Esophagus mucosa (tissue), 1 donor: ENCODE data around the gene TPH2. TPM values are rescaled to one million over a fixed set of nuclear protein-coding genes. Genes with fewer than 3 reads are reported as not detected.

ENCODE experiments used
- ATAC-seq: fragments of 200-7000 bp; cut with Tn5 transposase; one replicate; pipeline ENCODE4 v1.9.1; 2020
- total RNA-seq: library from RNA; stranded (reverse); gene quantifications from one replicate; pipeline ENCODE4 v1.2.4, GENCODE V29; 2023
- donor health status: DM: yes; HTN: yes; CAD: no.

The TPH2 gene
- total RNA-seq, 1 donor from 2014 or later = not detected

DNA sequence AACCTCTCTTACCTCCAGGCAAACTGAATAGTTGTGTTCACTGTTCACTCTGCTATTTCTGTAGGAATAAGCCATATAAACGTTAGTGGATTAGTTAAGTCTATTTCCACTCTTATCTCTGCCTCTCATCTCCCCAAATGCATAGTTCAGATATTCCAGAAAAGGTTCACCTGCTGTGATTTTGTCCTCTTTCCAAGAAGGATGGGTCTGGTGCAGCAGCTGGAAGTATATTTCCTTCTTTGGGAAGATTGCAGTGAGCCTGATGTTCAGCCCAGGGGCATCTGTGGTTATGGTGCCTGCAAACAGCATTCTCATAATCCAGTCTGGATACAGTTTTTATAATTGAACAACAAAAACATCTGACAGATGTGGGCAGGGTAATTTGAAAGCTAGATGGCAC, 97.7 kb downstream of the TPH2 start:
- ATAC-seq = no peak

DNA sequence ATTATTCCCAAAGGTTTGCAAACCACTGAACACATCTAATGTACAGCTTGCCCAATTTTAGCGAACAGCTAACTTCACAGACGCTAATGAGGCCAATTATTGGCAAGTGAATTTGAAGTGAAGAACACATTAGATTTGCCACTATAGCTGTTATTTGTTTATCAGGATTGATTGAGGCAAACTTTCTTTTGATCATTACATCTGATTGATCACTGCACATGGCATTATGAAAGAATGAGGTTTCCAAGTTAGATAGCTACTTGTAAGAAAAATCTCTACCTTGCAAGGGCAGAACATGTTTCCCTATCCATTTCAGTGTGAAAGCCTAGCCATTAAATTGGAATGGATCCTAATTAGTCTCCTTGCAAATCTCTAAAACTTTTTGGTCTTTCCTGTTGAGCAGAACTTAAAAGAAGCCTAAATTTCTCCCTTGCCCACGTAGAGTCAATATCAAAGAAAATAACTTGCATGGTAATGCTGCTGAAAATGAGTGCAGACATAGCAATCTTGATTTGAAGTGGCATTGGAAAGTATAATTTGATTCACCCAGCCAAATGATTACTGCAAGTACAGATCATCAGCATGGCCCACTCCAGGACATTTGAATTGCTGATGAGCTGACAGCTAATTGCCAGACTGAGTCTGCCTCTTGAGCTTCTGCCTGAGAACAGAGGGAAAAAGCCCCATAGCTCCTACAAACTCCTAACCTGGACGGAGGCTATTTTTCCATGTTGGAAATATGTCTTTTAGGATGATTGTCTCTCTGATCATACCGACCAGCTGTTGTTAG, 98.6 kb downstream of the TPH2 start:
- ATAC-seq = no peak

DNA sequence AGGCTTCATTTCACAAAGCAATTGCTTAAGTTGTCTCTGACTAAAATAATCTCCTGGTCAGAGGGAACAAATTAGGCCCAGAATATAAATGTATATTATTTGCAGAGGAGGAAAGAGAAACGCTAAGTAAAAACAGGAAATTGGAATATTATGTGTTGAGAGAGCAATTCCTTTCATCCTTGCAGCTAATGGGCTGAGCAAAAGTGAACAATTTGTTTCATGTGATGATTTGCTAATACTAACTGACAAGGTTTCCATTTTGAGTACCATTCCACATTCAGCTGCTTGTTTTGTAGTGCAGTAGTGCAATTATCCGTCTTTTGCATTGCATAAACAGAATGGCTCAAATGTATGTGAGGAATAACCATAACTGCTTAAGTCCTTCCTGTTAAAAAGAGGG, 103.2 kb downstream of the TPH2 start:
- ATAC-seq = no peak

DNA sequence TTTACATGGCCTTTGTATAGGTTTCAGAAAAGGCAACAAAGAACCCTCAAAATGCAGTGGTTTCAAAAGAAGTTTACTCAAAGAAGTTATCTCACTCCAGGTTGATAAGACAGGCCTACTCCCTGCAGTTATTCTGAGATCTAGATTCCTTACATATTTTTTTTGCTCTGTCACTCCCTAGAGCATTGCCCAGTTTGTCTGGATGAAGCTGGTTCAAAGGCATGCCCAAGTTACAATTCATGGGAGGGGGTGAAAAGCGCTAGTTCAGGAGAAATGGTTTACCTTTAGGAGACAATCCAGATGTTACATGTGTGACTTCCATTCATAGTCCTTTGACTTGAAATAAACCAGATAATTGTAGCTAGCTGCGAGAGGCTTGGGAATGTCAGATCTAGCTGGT, 115.0 kb downstream of the TPH2 start:
- ATAC-seq = no peak

DNA sequence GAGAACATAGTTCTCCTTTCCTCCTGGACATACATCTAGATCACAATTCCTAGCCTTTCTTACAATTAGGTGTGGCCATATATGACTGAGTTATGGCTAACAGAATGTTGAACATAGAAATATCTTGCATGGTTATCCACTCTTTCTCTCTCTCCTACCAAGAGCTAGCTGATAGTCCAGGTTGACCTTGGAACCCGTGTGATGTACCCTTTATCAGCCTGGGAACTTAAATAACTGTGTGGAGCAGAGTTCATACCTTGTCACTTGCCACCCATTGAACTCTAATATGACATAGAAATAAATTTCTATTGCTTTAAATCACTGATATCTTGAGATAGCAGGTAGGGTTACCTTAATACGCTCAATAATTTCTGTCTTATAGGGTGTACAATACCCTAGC, 115.9 kb downstream of the TPH2 start:
- no peak for ATAC-seq

DNA sequence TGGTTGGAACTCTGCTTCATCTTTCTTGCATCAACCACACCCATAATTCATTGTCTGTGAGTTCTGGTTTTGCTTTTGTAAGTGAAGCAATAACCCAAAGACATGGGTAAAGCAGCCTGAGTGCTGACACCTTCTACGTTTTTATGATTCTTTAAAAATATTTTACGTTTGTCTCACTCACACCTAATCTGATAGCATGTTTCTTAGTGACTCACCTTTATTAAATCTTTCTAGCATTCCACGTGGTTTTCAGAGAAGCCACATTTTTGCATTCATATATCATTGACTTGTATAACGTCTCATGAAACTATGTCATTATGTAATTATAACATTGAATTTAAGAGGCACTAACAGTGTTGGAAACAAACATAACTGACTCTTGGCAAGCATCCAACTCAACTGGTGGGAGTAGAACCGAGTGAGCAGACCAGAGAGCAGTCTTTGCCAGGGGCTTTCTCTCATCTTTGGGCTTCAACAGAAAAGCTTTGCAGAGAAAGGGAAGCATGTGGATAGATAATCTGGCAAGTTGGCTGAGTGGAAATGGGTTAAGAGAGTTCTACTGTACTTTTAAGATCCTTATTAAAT, 118.8 kb downstream of the TPH2 start:
- ATAC-seq = no peak

DNA sequence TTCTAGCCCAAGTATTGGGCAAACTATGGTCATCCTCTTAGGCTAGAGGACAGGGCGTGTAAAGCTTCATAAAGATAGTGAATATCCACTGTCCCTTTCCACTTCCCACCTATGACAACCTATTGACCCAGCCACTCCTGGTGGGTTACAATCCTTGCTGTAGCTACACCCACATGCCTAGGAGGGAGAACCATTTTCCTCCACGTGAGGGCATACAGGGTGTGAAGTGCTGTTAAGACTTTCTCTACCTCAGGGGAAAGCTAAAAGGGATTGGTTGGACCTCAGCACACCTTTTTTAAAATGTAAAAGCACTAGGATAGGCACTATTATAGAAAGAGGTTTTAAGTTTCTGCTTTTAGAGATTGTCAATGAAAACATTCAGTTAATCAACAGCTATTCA, 124.4 kb downstream of the TPH2 start:
- no peak for ATAC-seq

DNA sequence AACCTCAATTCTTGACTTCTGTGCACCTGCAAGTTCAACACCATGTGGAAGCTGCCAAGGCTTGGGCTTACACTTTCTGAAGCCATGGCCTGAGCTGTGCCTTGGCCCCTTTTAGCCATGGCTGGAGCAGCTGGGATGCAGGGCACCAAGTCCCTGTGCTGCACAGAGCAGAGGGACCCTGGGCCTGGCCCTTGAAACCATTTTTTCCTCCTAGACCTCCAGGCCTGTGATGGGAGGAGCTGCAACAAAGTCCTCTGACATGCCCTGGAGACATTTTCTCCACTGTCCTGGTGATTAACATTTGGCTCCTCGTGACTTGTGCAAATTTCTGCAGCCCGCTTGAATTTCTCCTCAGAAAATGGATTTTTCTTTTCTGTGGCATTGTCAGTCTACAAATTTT, 132.4 kb downstream of the TPH2 start:
- no peak for ATAC-seq

DNA sequence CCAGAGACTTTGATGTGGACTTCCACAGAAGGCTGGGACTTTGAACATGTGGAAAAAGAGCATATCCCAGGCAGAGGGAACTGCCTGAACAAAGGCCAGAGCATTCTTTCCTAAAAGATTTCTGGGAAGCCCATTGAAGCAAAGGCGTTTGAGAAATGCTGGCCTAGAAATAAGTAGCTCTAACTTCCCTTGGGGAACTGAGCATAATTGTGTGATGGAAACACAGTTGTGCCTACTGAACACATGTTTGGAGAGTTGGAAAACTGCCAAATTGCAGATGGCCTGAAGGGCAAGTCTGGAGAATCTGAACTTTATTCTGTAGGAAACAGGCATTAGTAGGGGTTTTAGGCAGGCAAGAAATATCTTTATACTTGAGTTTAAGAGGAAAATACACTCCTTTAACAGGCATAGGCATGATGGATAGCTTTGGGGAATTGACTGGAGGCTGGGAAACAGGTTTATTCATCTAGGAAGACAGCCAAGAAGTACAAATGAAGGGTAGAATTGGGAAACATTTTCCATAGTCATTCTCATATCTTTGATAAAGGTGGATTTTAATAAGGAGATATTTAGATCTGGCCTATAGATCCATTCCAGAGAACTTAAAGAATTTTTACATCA, 134.1 kb downstream of the TPH2 start:
- ATAC-seq = no peak

DNA sequence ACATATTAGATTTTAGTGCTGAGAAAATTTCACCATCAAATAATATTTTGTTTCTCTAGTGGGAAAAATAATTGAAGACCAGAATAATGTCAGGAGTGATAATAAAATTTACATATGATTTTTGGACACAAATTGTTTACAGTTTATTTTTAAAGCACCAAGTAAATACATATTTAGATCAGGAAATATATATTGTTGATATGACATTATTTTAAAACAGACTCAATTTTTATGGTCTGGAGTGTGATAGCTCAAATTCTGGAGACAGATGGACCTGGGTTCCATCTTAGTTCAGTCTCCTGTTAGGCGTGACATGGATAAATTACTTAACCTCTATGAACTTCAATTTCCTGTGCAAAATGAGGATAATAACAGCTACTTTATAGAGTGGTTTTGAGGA, 135.4 kb downstream of the TPH2 start:
- ATAC-seq = no peak

DNA sequence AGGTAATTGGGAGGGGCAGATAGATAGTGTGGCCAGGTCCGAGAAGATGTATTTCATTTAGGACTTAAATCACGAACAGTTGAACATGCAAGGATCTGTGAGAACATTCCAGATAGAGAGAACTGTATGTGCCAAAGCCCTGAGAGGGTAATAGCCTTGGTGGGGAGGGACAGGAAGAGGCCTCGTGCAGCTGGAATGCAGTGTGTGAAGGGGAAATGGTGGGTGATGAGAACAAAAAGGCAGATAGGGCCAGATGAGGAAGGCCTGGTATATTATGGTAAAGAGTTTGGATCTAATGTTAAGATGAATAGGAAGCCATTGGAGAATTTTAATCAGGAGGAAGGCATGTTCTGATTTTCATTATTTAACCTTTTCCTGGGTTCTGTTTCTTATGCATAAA, 136.3 kb downstream of the TPH2 start:
- ATAC-seq = no peak

DNA sequence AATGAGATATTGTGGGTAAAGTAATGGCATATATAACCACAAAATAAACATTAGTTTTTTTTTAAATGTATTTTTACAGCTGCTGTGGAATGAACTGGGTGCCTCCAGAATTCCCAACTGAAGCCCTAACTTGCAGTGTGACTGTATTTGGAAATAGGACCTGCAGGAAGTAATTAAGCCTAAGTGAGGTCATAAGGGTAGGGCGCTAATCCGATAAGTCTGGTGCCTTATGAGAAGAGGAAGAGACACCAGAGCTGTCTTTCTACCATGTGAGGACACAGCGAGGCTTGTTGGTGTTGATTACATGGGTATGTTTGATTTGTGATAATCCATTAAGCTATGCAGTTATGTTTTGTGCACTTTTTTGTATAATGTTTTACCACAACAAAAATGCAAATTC, 136.8 kb downstream of the TPH2 start:
- ATAC-seq = peak; percentile 92

DNA sequence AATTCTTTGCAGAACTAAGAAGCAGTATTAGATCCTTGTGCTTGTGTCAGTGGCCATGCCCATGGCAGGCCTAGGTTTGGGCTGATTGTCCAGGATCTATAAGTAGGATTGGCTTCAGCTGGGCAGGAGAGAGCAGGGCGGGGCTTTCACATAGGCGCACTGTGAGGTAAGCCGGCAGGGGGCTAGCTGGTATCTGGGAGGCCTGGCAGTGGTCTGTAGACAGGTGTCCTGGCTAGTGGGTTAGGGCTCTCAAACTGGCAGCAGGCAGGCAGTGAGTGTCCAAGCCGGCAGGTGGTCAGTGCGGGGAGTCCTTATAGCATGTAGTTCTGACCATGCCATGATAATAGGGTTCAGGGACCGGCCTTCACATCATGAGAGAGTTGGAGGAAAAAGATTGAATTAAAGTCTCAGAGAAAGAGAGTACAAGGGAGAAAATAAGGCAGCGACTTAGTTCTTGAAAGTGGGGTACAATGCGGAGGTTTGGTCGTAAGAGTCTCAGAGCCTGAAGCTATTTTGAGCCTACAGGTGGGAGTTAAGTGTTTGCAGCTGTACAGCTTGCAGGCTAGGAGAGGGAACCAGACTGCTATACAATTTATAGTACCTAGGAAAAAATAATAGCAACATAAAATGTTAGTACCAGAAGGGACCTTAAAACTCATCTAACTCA, 137.4 kb downstream of the TPH2 start:
- ATAC-seq = no peak

DNA sequence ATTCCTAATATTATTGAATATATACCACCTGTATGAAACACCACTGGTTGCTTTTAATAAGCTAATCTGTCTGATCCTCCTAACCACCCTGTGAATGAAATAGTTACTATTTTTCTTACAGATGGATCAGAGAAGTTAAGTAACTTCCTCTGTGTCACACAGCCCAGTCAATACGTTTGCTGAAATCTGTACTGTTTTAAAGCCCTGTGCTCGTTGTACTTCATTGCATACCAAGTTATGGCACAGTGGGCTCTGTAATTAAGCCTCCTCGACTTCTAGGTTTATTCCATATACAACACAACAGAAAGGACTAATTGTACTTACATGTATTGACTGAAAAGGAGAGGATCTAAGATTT, 137.9 kb downstream of the TPH2 start:
- no peak for ATAC-seq

DNA sequence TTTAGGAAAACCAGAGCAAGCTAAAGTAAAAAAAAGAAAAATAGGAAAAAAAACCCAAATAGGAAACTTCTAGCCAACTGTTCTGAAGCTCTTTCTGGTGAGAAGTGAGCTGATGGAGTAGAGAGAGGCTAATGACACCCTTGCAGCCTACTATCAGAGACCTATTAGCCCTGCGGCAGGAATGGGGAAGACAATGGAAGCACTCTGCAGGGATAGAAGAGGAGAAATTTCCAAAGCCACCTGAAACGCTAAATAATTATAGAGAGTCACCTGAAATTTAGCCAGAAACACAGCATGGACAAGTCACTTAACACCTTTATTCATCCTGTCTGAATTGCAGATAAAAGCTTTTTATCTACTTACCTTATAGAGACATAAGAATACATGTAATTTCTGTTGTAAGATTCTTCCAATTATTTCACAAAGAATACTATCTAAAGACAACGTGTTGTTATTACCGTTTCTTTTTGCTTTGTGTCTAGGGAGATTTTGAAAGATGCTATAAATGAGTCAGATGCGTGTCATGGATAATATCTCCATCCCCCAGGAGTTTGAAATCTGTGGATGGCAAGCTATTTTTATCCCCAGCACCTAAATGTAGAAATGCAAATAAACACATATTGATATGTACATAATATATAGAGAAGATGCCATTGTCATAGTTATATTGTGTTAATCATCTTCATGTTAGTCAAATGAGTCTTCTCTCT, 138.6 kb downstream of the TPH2 start:
- no peak for ATAC-seq

DNA sequence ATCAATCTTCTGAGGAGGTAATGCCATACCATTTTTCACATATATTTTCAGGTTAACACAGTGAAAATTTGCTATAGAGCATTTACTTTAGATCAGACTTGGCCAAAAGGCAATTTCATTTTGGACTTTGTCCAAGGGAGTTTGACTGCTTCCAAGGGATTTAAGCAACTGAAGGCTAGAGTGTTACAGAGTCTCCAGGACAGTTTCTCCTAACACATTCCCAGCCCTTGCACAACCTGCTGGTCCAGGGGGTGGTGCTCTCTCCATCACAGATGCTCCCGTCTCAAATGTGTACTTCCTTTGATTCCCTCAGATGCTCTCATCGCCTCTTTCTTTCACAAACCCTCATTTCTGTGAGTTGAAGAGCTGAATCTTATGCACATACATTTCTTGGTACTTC, 143.1 kb downstream of the TPH2 start:
- no peak for ATAC-seq

Other genes with a start within 250 kb of the TPH2 start
- 60.7 TPM for gene RAB21, start 184.0 kb upstream of the TPH2 start, total RNA-seq
- gene TBC1D15, start 99.1 kb upstream of the TPH2 start, total RNA-seq = 17.7 TPM